Stimulated activated naive CD8-positive, alpha-beta T cell treated with anti-CD3 and anti-CD28 coated beads, Interleukin-15, amount 100 ng/mL, for 72 hours (primary cell): ENCODE measurements around the gene C20orf204.

ENCODE experiments used
- ATAC-seq: fragments of 150-1000 bp; cut with Tn5 transposase; 2 replicates; pipeline ENCODE4 v1.10.0; 2021; ENCODE audit warnings: mild to moderate bottlenecking, moderate library complexity
- DNase-seq, 2 donors: peaks; one replicate each; pipeline ENCODE4 v3.0.0; 2021 to 2022
- H3K27ac Mint-ChIP-seq, 2 donors: one replicate each; pipeline ENCODE4 v1.8.0; 2022; ENCODE audit warnings: mild to moderate bottlenecking in 2 of 2, mixed read lengths in 2 of 2, moderate library complexity in 2 of 2
- H3K27me3 Mint-ChIP-seq: one replicate; pipeline ENCODE4 v1.8.0; 2022; ENCODE audit warnings: mixed read lengths
- H3K4me1 Mint-ChIP-seq: one replicate; pipeline ENCODE4 v1.8.0; 2022; ENCODE audit warnings: mild to moderate bottlenecking, mixed read lengths
- H3K4me3 Mint-ChIP-seq, 2 donors: one replicate each; pipeline ENCODE4 v1.8.0; 2022; ENCODE audit warnings: mild to moderate bottlenecking in 2 of 2, mixed read lengths in 2 of 2, moderate library complexity in 1 of 2
- H3K9me3 Mint-ChIP-seq, 2 donors: one replicate each; pipeline ENCODE4 v1.8.0; 2022; ENCODE audit warnings: mixed read lengths in 2 of 2

The C20orf204 gene

DNA sequence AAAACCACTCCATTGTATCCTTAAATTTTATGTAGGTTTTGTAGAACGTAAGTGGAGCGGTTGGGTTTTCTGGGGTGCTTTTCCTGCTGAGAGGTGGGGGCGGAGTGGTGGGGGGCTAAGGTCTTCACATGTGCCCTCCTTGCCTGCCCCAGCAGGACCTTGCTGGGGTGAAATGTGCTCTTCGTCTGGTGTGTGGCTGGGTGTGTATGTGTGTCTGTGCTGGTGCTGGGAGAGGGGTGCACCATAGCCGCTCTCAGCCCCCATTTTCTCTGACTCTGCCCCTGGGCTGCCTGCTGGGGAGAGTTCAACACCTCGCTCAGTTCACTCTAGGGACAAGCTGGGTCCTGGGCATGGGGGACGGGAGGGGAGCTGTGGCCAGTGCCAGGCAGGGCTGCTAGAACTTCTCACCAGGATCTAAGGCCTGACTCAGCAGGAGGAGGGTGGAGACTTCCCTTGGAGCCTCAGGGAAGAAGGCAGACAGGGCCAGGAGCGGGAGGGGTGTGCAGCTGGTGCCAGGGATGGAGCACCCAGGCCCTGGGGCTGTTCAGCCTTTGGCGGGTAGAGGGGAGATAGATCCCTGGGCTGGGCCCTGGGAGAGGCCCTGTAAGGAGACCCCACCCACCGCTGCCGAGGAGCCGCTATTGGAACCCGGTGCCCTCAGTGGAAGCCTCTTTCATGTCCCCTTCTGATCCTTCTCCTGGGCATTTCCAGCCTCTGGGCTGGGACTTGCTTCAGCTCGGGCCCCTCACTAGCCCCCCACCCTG is 8.7 kb downstream of the C20orf204 start:
- DNase-seq (no peak), ATAC-seq (no peak)
- Mint-ChIP-seq H3K27ac (no peak overlapping the region), H3K4me3 (no peak overlapping the region), H3K27me3 (peaks cover 40% of the 10 kb centered on the region), H3K4me1 (peaks cover 49% of the 10 kb centered on the region), H3K9me3 (no peaks in the 10 kb centered on the region)

- H3K4me3 Mint-ChIP-seq: no peak overlapping the region
- H3K9me3 Mint-ChIP-seq: no peaks in the 10 kb centered on the region
- DNase-seq (no peak), ATAC-seq (no peak)
- H3K4me1 Mint-ChIP-seq: peaks cover 41% of the 10 kb centered on the region
- peaks cover 42% of the 10 kb centered on the region for H3K27me3 Mint-ChIP-seq
- H3K27ac Mint-ChIP-seq: no peak overlapping the region
Observed at GRCh38 chr20:64045346-64046011, 9.5 kb downstream of the C20orf204 start.

DNA sequence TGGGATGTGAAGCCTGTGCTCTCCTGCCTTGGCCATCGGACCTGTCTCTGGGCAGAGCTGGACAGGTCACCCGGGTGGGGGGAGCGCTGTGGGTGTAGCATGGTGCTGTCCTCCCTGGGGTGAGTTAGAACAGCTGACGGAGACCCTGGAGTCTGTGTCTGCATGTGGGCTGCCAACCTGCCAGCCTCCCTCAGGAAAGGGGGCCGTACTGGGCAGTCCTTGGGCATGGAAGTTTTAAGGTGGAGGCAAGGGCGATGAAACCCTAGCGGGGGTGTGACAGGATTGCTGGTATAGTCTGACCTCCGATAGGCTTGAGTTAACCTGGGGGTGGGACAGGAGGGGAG is 11.0 kb downstream of the C20orf204 start:
- H3K9me3 Mint-ChIP-seq: no peaks in the 10 kb centered on the region
- peaks cover 57% of the 10 kb centered on the region for H3K27me3 Mint-ChIP-seq
- H3K4me1 Mint-ChIP-seq: peaks cover 25% of the 10 kb centered on the region
- DNase-seq (no peak), ATAC-seq (no peak)
- H3K4me3 Mint-ChIP-seq: no peak overlapping the region
- no peak overlapping the region for H3K27ac Mint-ChIP-seq

DNA sequence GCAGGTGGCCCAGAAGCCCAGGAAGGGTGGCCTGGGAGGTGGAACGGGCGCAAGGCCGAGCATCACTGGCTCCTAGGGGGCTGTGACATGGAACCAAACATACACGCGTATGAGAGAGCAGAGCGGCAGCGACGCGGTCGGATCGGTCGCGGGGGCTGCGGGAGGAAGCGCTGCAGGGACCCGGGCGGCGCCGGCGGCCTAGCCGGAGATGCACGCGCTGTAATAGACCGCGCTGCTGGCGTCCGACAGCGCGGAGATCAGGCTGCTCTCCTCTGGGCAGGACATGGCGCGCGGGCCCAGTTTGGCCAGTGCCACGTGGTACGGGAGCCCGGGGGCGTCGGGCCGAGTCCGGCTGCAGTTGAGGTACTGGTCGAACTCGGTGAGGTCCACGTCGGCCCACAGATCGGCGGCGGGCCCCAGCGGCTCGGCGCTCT is 12.0 kb downstream of the C20orf204 start:
- no peak for ATAC-seq
- Mint-ChIP-seq H3K27me3 (peaks cover 67% of the 10 kb centered on the region), H3K4me1 (peaks cover 22% of the 10 kb centered on the region), H3K27ac (no peak overlapping the region), H3K9me3 (no peaks in the 10 kb centered on the region), H3K4me3 (peak overlapping the region in 1 of 2 donors; percentile 31)
- no peak for DNase-seq

GRCh38 chr20:64048402-64049044 is 12.5 kb downstream of the C20orf204 start:
- Mint-ChIP-seq H3K27me3 (peaks cover 72% of the 10 kb centered on the region), H3K9me3 (no peaks in the 10 kb centered on the region), H3K4me3 (peak overlapping the region in 1 of 2 donors; percentile 15), H3K4me1 (peaks cover 27% of the 10 kb centered on the region), H3K27ac (no peak overlapping the region)
- no peak for DNase-seq
- ATAC-seq: peak; percentile 10

GRCh38 chr20:64049060-64049877 is 13.3 kb downstream of the C20orf204 start, which contains the start of gene SOX18:
Gene SOX18, minus strand, starts transcription at chr20:64049639. Its CDS starts 123 bp downstream, at chr20:64049516.
- H3K9me3 Mint-ChIP-seq: no peaks in the 10 kb centered on the region
- ATAC-seq (peak; percentile 71), DNase-seq (peak in 1 of 2 donors; percentile 64)
- peak within 1 kb of the TSS; percentile 80 to 81 for H3K4me3 Mint-ChIP-seq
- H3K27me3 Mint-ChIP-seq: peaks cover 79% of the 10 kb centered on the region
- peaks cover 33% of the 10 kb centered on the region for H3K4me1 Mint-ChIP-seq
- H3K27ac Mint-ChIP-seq: no peak within 1 kb of the TSS

- no peak for DNase-seq
- no peak overlapping the region for H3K27ac Mint-ChIP-seq
Observed at GRCh38 chr20:64049878-64050260, 13.9 kb downstream of the C20orf204 start.

GRCh38 chr20:64050261-64051032 is 14.5 kb downstream of the C20orf204 start:
- Mint-ChIP-seq H3K4me3 (peak overlapping the region; percentile 44 to 57), H3K27me3 (peaks cover 91% of the 10 kb centered on the region), H3K9me3 (no peaks in the 10 kb centered on the region), H3K4me1 (peaks cover 39% of the 10 kb centered on the region), H3K27ac (no peak overlapping the region)
- peak; percentile 4 for ATAC-seq
- DNase-seq: no peak

More at GRCh38 chr20:64049878-64050260, 13.9 kb downstream of the C20orf204 start:
- Mint-ChIP-seq H3K9me3 (no peaks in the 10 kb centered on the region), H3K27me3 (peaks cover 85% of the 10 kb centered on the region), H3K4me1 (peaks cover 38% of the 10 kb centered on the region), H3K4me3 (peak overlapping the region; percentile 56 to 64)
- ATAC-seq: no peak

GRCh38 chr20:64051033-64051452 is 15.1 kb downstream of the C20orf204 start:
- no peaks in the 10 kb centered on the region for H3K9me3 Mint-ChIP-seq
- H3K4me1 Mint-ChIP-seq: peaks cover 38% of the 10 kb centered on the region

DNA sequence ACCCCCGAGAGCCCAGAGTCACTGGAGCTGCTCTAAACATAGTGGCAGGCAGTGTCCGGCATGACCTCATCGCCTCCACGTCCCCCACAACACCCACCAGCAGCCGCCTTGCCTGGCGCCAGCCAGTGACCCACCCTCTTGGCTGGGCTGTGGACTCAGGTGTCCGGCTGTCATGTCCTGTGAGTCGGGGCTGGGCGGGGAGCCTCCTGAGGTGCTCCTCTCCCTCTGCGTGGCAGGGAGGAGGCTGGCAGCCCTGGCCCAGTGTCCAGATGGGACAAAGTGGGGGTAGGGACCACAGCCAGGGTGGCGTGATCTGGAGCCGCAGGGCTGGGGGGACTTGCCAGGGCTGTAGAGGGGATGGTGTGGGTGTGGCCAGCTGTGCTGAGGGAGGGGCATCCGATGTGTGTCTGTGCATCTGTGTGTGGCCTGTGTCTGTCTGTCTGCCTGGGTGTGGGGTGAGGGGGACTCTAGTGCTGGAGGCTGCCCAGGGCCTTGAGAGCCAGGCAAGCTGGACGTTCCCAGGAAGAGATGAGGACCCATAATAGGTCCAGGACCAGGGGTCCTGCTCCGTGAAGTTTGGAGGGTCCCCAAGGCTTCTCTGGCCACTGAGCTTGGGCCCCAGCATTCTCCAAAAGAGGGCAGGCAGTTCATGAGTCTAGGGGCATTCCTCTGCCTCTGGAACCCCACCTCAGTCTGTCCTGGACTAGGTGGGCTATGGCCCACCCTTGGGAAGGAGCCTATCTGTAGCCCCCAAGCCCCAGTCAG is 15.8 kb downstream of the C20orf204 start:
- Mint-ChIP-seq H3K27me3 (peaks cover 81% of the 10 kb centered on the region), H3K9me3 (no peaks in the 10 kb centered on the region), H3K27ac (no peak overlapping the region), H3K4me3 (no peak overlapping the region), H3K4me1 (peaks cover 38% of the 10 kb centered on the region)
- DNase-seq (no peak), ATAC-seq (no peak)

More at GRCh38 chr20:64051033-64051452, 15.1 kb downstream of the C20orf204 start:
- Mint-ChIP-seq H3K4me3 (no peak overlapping the region), H3K27me3 (peaks cover 88% of the 10 kb centered on the region), H3K27ac (no peak overlapping the region)
- no peak for ATAC-seq
- DNase-seq: no peak

GRCh38 chr20:64052326-64052722 is 16.3 kb downstream of the C20orf204 start:
- peaks cover 40% of the 10 kb centered on the region for H3K4me1 Mint-ChIP-seq
- DNase-seq (no peak), ATAC-seq (no peak)
- H3K9me3 Mint-ChIP-seq: no peaks in the 10 kb centered on the region
- no peak overlapping the region for H3K4me3 Mint-ChIP-seq
- H3K27me3 Mint-ChIP-seq: peaks cover 76% of the 10 kb centered on the region
- H3K27ac Mint-ChIP-seq: no peak overlapping the region

GRCh38 chr20:64052987-64053840 is 17.2 kb downstream of the C20orf204 start:
- ATAC-seq (no peak), DNase-seq (no peak)
- peaks cover 49% of the 10 kb centered on the region for H3K4me1 Mint-ChIP-seq
- H3K4me3 Mint-ChIP-seq: no peak overlapping the region
- no peak overlapping the region for H3K27ac Mint-ChIP-seq
- no peaks in the 10 kb centered on the region for H3K9me3 Mint-ChIP-seq
- peaks cover 68% of the 10 kb centered on the region for H3K27me3 Mint-ChIP-seq
